Loucy (cell line): ENCODE measurements around the gene POU2F3.

Experiments used
- H2AFZ ChIP-seq: fragments of 200-600 bp; sonication (generic); 2 replicates; pipeline ENCODE4 v1.6.0; 2016; ENCODE audit warnings: antibody characterized with exemption, mild to moderate bottlenecking, low read length, moderate library complexity
- H3F3A ChIP-seq: fragments of 200-600 bp; 2 replicates; pipeline ENCODE4 v1.6.0; 2016; ENCODE audit warnings: antibody characterized with exemption, low read depth, mild to moderate bottlenecking
- H3K27me3 ChIP-seq: fragments of 200-600 bp; sonication (generic); 2 replicates; pipeline ENCODE4 v1.6.1; 2014; ENCODE audit warnings: low read length, mild to moderate bottlenecking; ENCODE audit not compliant: insufficient read depth, poor library complexity, severe bottlenecking
- H3K36me3 ChIP-seq: fragments of 200-600 bp; sonication (generic); 2 replicates; pipeline ENCODE4 v1.6.1; 2016; ENCODE audit warnings: low read length; ENCODE audit not compliant: insufficient read depth
- H3K4me1 ChIP-seq: fragments of 200-600 bp; sonication (generic); 2 replicates; pipeline ENCODE4 v1.5.1; 2014; ENCODE audit warnings: low read length, mild to moderate bottlenecking; ENCODE audit not compliant: insufficient read depth, poor library complexity, severe bottlenecking
- H3K4me2 ChIP-seq: fragments of 200-600 bp; sonication (generic); 2 replicates; pipeline ENCODE4 v1.6.0; 2014; ENCODE audit warnings: antibody characterized with exemption, low read length, low read depth, mild to moderate bottlenecking; ENCODE audit not compliant: poor library complexity, severe bottlenecking
- H3K4me3 ChIP-seq: fragments of 200-600 bp; sonication (generic); 2 replicates; pipeline ENCODE4 v1.5.1; 2014; ENCODE audit warnings: low read length, mild to moderate bottlenecking, mixed read lengths; ENCODE audit not compliant: poor library complexity, severe bottlenecking
- H3K79me2 ChIP-seq: fragments of 200-600 bp; sonication (generic); 2 replicates; pipeline ENCODE4 v1.6.1; 2014; ENCODE audit warnings: low read length; ENCODE audit not compliant: insufficient read depth
- H3K9ac ChIP-seq: fragments of 200-600 bp; sonication (generic); 2 replicates; pipeline ENCODE4 v1.6.0; 2014; ENCODE audit warnings: mild to moderate bottlenecking, low read depth, low read length, moderate library complexity; ENCODE audit not compliant: poor library complexity, severe bottlenecking
- H3K9me2 ChIP-seq: fragments of 200-600 bp; sonication (generic); replicated peaks from 2 replicates; pipeline ENCODE4 v1.6.1; 2016; ENCODE audit warnings: low read depth, low read length, mixed read lengths
- H3K9me3 ChIP-seq: fragments of 200-600 bp; sonication (generic); 2 replicates; pipeline ENCODE4 v1.6.1; 2014; ENCODE audit warnings: mild to moderate bottlenecking, antibody characterized with exemption, low read length, low read depth; ENCODE audit not compliant: insufficient read depth
- H4K20me1 ChIP-seq: fragments of 200-600 bp; sonication (generic); 2 replicates; pipeline ENCODE4 v1.6.0; 2014; ENCODE audit warnings: antibody characterized with exemption, low read length, mild to moderate bottlenecking; ENCODE audit not compliant: insufficient read depth, poor library complexity, severe bottlenecking
- CTCF ChIP-seq: fragments of 200-600 bp; sonication (generic); conservative IDR thresholded peaks from 2 replicates; pipeline ENCODE4 v1.5.1; 2014; ENCODE audit warnings: mild to moderate bottlenecking, antibody characterized with exemption, low read length
- EZH2phosphoT487 ChIP-seq: fragments of 200-600 bp; IDR thresholded peaks from 2 replicates; pipeline ENCODE4 v1.6.1; 2018; ENCODE audit warnings: antibody characterized with exemption, mild to moderate bottlenecking, moderate library complexity, borderline replicate concordance

The POU2F3 gene

GRCh38 chr11:120268686-120269085 lies 28.7 kb downstream of the POU2F3 start:
- Histone ChIP-seq H3K9me3 (no peaks in the 10 kb centered on the region), H2AFZ (no peak overlapping the region), H3K4me2 (no peak overlapping the region), H3F3A (no peaks in the 10 kb centered on the region), H3K4me1 (no peaks in the 10 kb centered on the region), H3K36me3 (no peaks in the 10 kb centered on the region), H3K27me3 (no peaks in the 10 kb centered on the region), H3K9ac (no peak overlapping the region), H3K4me3 (no peak overlapping the region), H3K9me2 (no peaks in the 10 kb centered on the region), H4K20me1 (no peaks in the 10 kb centered on the region), H3K79me2 (no peaks in the 10 kb centered on the region)
- TF ChIP-seq EZH2phosphoT487 (no peak), CTCF (no peak)

GRCh38 chr11:120270386-120270785 lies 30.4 kb downstream of the POU2F3 start:
- H3K4me3 ChIP-seq, result no peak overlapping the region
- H3K36me3 ChIP-seq, result no peaks in the 10 kb centered on the region
- TF ChIP-seq EZH2phosphoT487 (no peak), CTCF (no peak)
- H3K79me2 ChIP-seq, result no peaks in the 10 kb centered on the region
- no peaks in the 10 kb centered on the region for H4K20me1 ChIP-seq
- no peaks in the 10 kb centered on the region for H3K9me2 ChIP-seq
- no peak overlapping the region for H2AFZ ChIP-seq
- no peaks in the 10 kb centered on the region for H3K27me3 ChIP-seq
- no peaks in the 10 kb centered on the region for H3F3A ChIP-seq
- H3K4me1 ChIP-seq, result no peaks in the 10 kb centered on the region
- H3K4me2 ChIP-seq, result no peak overlapping the region
- H3K9ac ChIP-seq, result no peak overlapping the region
- H3K9me3 ChIP-seq, result no peaks in the 10 kb centered on the region

- no peaks in the 10 kb centered on the region for H3K27me3 ChIP-seq
- no peak overlapping the region for H3K9ac ChIP-seq
- no peak overlapping the region for H3K4me3 ChIP-seq
- H3K36me3 ChIP-seq, result no peaks in the 10 kb centered on the region
- H3K4me2 ChIP-seq, result no peak overlapping the region
- no peaks in the 10 kb centered on the region for H3K79me2 ChIP-seq
- no peak for TF ChIP-seq EZH2phosphoT487
- no peak for TF ChIP-seq CTCF
- no peak overlapping the region for H2AFZ ChIP-seq
- no peaks in the 10 kb centered on the region for H3K9me3 ChIP-seq
- H3K9me2 ChIP-seq, result no peaks in the 10 kb centered on the region
- H4K20me1 ChIP-seq, result no peaks in the 10 kb centered on the region
- no peaks in the 10 kb centered on the region for H3K4me1 ChIP-seq
- H3F3A ChIP-seq, result no peaks in the 10 kb centered on the region
Observed at GRCh38 chr11:120271672-120272071, 31.7 kb downstream of the POU2F3 start.
